OCI-LY7 (cell line): Measurements from ENCODE around the gene KCNIP3. TPM values are rescaled to one million over a fixed set of nuclear protein-coding genes. Genes with fewer than 3 reads are reported as not detected.
A peak's percentile ranks its signal among the peaks of the same experiment; 100 is the strongest.

Source experiments
- BruUV-seq: library from RNA; stranded (reverse); fragments of 400-500 nt; replicated peaks from 2 replicates; lab custom pipeline; 2021; lab: Mats Ljungman, UMichigan
- CTCF ChIA-PET: fragments of 300-600 bp; sonication (Branson Sonifier 250); formaldehyde crosslinking; loops from one replicate; lab custom pipeline; 2022; ENCODE audit warnings: antibody characterized with exemption; ENCODE audit not compliant: unreplicated experiment; lab: Charles Lee
- POLR2A ChIA-PET: fragments of 300-600 bp; sonication (Branson Sonifier 250); formaldehyde crosslinking; loops from one replicate; lab custom pipeline; 2022; ENCODE audit warnings: antibody characterized with exemption; lab: Charles Lee
- DNase-seq: peaks from one replicate; pipeline ENCODE4 v3.0.0-alpha.2; 2015; ENCODE audit warnings: low spot score
- H2AFZ ChIP-seq: fragments of 200-600 bp; sonication (generic), shearing (Covaris generic); 2 replicates; pipeline ENCODE4 v1.6.1; 2014; ENCODE audit warnings: mild to moderate bottlenecking, antibody characterized with exemption, low read length, moderate library complexity
- H3K27ac ChIP-seq: fragments of 200-600 bp; sonication (generic); 2 replicates; pipeline ENCODE4 v1.5.1; 2014; ENCODE audit warnings: mixed run types, low read depth, mild to moderate bottlenecking, moderate library complexity, low read length, inconsistent platforms; ENCODE audit not compliant: poor library complexity, severe bottlenecking
- H3K36me3 ChIP-seq: fragments of 200-600 bp; sonication (generic); 2 replicates; pipeline ENCODE4 v1.6.1; 2014; ENCODE audit warnings: mild to moderate bottlenecking, antibody characterized with exemption, low read length, moderate library complexity, mixed read lengths; ENCODE audit not compliant: insufficient read depth
- H3K4me1 ChIP-seq: fragments of 200-600 bp; sonication (generic); 2 replicates; pipeline ENCODE4 v1.5.1; 2014; ENCODE audit warnings: mild to moderate bottlenecking, low read length; ENCODE audit not compliant: insufficient read depth, poor library complexity, severe bottlenecking
- H3K4me2 ChIP-seq: fragments of 200-600 bp; sonication (generic); 2 replicates; pipeline ENCODE4 v1.6.1; 2014; ENCODE audit warnings: mild to moderate bottlenecking, low read length
- H3K4me3 ChIP-seq: fragments of 200-600 bp; sonication (generic); 2 replicates; pipeline ENCODE4 v1.5.1; 2014; ENCODE audit warnings: mild to moderate bottlenecking, low read depth, low read length; ENCODE audit not compliant: poor library complexity, severe bottlenecking
- H3K79me2 ChIP-seq: fragments of 200-600 bp; sonication (generic); 2 replicates; pipeline ENCODE4 v1.6.1; 2016; ENCODE audit warnings: low read depth, mild to moderate bottlenecking, low read length, moderate library complexity, mixed read lengths; ENCODE audit not compliant: insufficient read depth
- H3K9me2 ChIP-seq: fragments of 200-600 bp; sonication (generic); 2 replicates; pipeline ENCODE4 v1.6.1; 2016; ENCODE audit warnings: mild to moderate bottlenecking, low read length, mixed read lengths; ENCODE audit not compliant: insufficient read depth
- H3K9me3 ChIP-seq: fragments of 200-600 bp; sonication (generic); 2 replicates; pipeline ENCODE4 v1.6.1; 2014; ENCODE audit warnings: mild to moderate bottlenecking, mixed run types, low read length, mixed read lengths
- H4K20me1 ChIP-seq: fragments of 200-600 bp; sonication (generic); 2 replicates; pipeline ENCODE4 v1.6.1; 2014; ENCODE audit warnings: mild to moderate bottlenecking, antibody characterized with exemption, low read length, moderate library complexity, mixed read lengths; ENCODE audit not compliant: insufficient read depth
- EZH2phosphoT487 ChIP-seq: fragments of 200-600 bp; sonication (generic); IDR thresholded peaks from 2 replicates; pipeline ENCODE4 v1.6.1; 2018; ENCODE audit warnings: low read depth, borderline replicate concordance, mild to moderate bottlenecking, mixed run types, antibody characterized with exemption, low read length, moderate library complexity, mixed read lengths
- intact Hi-C: fragments of 100-400 bp; cut with micrococcal nuclease; formaldehyde crosslinking; loops from one replicate; pipeline ENCODE4 v1.10.0; 2022; ENCODE audit not compliant: unreplicated experiment
- total RNA-seq, 2 experiments: library from RNA; depleted of rRNA in 1 of 2; stranded (reverse); fragments of >200 nt in 1 of 2; shearing (Covaris generic) in 1 of 2; gene quantifications; 2 replicates each; pipeline ENCODE4 v1.2.3, GENCODE V29; 2014 to 2022
- TF ChIP-seq, protein P1 (sequence below): fragments of 200-600 bp; sonication (generic); conservative IDR thresholded peaks from 2 replicates; pipeline ENCODE4 v1.5.1; 2014; ENCODE audit warnings: mild to moderate bottlenecking, antibody characterized with exemption, low read length, moderate library complexity, mixed read lengths

The KCNIP3 gene
- total RNA-seq, 2 experiments from 2014 or later, result not detected

DNA sequence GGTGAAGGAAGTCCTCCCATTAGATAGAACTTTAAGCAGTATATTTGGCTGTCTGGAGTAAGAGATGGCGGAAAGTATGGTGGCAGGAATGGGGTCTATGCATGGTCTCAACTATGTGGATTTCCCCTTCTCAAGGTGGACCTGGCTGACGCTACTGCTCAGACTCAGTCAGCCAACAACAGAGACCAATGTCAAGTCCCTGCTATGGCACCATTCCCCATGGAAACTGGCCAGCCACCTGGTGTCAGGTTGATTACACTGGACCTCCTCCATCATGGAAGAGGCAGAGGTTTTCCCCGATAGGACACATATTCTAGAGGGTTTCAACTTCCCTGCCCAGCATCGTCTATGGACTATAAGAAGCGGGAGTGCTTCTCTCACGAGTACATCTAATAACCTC lies 96.8 kb downstream of the KCNIP3 start:
- Histone ChIP-seq H3K4me3 (no peak overlapping the region), H3K27ac (no peak overlapping the region), H3K79me2 (no peaks in the 10 kb centered on the region), H3K4me2 (no peak overlapping the region), H2AFZ (no peak overlapping the region), H3K4me1 (no peaks in the 10 kb centered on the region), H4K20me1 (no peaks in the 10 kb centered on the region), H3K36me3 (no peaks in the 10 kb centered on the region), H3K9me3 (no peaks in the 10 kb centered on the region), H3K9me2 (no peaks in the 10 kb centered on the region)
- no TSS peak for BruUV-seq
- intact Hi-C loops, result loop anchor here (2.0 kb wide), 1 partner anchor 21 kb away; no protein-coding TSS in a partner anchor
- POLR2A ChIA-PET, result no interaction called here
- CTCF ChIA-PET, result interaction anchor here (1.2 kb wide), 1 partner anchor 14 kb away, joined by 5 read pairs; no protein-coding TSS in a partner anchor
- DNase-seq, result no peak
- TF ChIP-seq EZH2phosphoT487, result no peak
- TF ChIP-seq, protein P1, sequence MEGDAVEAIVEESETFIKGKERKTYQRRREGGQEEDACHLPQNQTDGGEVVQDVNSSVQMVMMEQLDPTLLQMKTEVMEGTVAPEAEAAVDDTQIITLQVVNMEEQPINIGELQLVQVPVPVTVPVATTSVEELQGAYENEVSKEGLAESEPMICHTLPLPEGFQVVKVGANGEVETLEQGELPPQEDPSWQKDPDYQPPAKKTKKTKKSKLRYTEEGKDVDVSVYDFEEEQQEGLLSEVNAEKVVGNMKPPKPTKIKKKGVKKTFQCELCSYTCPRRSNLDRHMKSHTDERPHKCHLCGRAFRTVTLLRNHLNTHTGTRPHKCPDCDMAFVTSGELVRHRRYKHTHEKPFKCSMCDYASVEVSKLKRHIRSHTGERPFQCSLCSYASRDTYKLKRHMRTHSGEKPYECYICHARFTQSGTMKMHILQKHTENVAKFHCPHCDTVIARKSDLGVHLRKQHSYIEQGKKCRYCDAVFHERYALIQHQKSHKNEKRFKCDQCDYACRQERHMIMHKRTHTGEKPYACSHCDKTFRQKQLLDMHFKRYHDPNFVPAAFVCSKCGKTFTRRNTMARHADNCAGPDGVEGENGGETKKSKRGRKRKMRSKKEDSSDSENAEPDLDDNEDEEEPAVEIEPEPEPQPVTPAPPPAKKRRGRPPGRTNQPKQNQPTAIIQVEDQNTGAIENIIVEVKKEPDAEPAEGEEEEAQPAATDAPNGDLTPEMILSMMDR, result no peak

DNA sequence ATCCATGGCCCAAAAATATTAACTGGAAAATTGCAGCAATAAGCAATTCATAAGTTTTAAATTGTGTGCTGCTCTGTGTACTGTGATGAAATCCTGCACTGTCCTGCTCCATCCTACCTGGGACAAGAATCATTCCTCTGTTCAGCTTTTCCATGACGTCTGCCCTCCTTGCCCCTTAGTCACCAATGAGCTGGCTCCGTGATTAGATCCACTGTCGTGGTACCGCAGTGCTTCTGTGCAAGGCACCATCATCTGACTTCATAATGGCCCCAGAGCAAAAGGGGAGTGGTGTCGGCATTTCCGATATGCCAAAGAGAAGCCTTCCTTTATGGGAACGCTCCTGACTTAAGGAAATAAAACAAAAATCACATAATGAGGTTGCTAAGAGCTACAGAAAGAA lies 101.9 kb downstream of the KCNIP3 start:
- H4K20me1 ChIP-seq, result no peaks in the 10 kb centered on the region
- H3K4me2 ChIP-seq, result no peak overlapping the region
- H3K36me3 ChIP-seq, result no peaks in the 10 kb centered on the region
- H3K79me2 ChIP-seq, result peaks cover 9% of the 10 kb centered on the region; the same call in 1 of the 2 replicates
- H3K9me2 ChIP-seq, result no peaks in the 10 kb centered on the region
- no peak overlapping the region for H3K4me3 ChIP-seq
- H2AFZ ChIP-seq, result no peak overlapping the region
- intact Hi-C loops, result no loop called here
- H3K9me3 ChIP-seq, result no peaks in the 10 kb centered on the region
- no peak overlapping the region for H3K27ac ChIP-seq
- no TSS peak for BruUV-seq
- peaks cover 16% of the 10 kb centered on the region for H3K4me1 ChIP-seq
- CTCF ChIA-PET, result no interaction called here
- TF ChIP-seq EZH2phosphoT487, result no peak
- TF ChIP-seq, protein P1, result no peak
- POLR2A ChIA-PET, result no interaction called here
- DNase-seq, result no peak

DNA sequence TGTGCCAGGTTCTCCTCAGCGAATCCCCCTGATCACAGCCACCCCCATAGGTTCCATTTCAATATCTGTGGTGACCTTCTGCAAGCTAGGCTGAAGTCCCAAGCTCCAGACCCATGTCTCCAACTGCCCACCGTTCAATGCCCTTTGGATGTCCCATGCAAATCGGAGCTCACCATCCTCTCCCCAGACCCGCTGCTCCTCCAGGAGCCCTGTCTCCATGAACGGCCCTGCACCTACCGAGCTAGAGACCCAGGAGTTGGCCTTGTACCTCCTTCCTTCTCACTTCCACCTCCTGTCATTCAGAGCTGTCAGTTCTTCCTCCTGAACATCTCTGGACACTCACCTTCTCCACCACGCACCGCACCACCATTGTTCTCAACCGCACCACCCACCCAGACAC lies 104.3 kb downstream of the KCNIP3 start:
- peak overlapping the region; percentile 73 for H3K4me2 ChIP-seq
- no peak for DNase-seq
- CTCF ChIA-PET, result no interaction called here
- H3K4me1 ChIP-seq, result peaks cover 16% of the 10 kb centered on the region
- no peaks in the 10 kb centered on the region for H3K9me3 ChIP-seq
- H3K9me2 ChIP-seq, result no peaks in the 10 kb centered on the region
- peak overlapping the region; percentile 95 for H3K4me3 ChIP-seq
- TF ChIP-seq EZH2phosphoT487, result no peak
- TF ChIP-seq, protein P1, result no peak
- intact Hi-C loops, result no loop called here
- H3K79me2 ChIP-seq, result peaks cover 9% of the 10 kb centered on the region; the same call in 1 of the 2 replicates
- BruUV-seq, result no TSS peak
- peak overlapping the region; percentile 75; the same call in 1 of the 2 replicates for H2AFZ ChIP-seq
- no peaks in the 10 kb centered on the region for H4K20me1 ChIP-seq
- no peaks in the 10 kb centered on the region for H3K36me3 ChIP-seq
- POLR2A ChIA-PET, result interaction anchor here (0.5 to 0.9 kb wide), 3 partner anchors 235 to 1405 kb away, joined by 3 read pairs; no protein-coding TSS in a partner anchor
- no peak overlapping the region for H3K27ac ChIP-seq
